Lung (tissue), 12 donors: ENCODE data around the gene RAC3. TPM values are rescaled to one million over a fixed set of nuclear protein-coding genes. Genes with fewer than 3 reads are reported as not detected.

Experiments
- ATAC-seq: fragments of 200-7000 bp; cut with Tn5 transposase; one replicate; pipeline ENCODE4 v1.9.1; 2020; ENCODE audit warnings: moderate number of reproducible peaks; ENCODE audit not compliant: insufficient read depth, low FRiP score
- DNase-seq, 3 donors: peaks; one replicate each; pipeline ENCODE4 v3.0.0-alpha.2; 2013 to 2017
- H3K27ac ChIP-seq, 2 donors: one replicate each; pipeline ENCODE4 v1.5.1; 2013; ENCODE audit warnings: mild to moderate bottlenecking in 2 of 2, moderate library complexity in 2 of 2, control low read depth in 1 of 2, inconsistent platforms in 1 of 2, low read depth in 1 of 2, low read length in 1 of 2
- H3K27me3 ChIP-seq, 3 donors: one replicate each; pipeline ENCODE4 v1.5.1; 2013; ENCODE audit warnings: low read length in 2 of 3; ENCODE audit not compliant: control insufficient read depth in 3 of 3, insufficient read depth in 3 of 3
- H3K36me3 ChIP-seq, 4 donors: one replicate each; pipeline ENCODE4 v1.5.1; 2013; ENCODE audit warnings: low read length in 4 of 4, mild to moderate bottlenecking in 1 of 4, moderate library complexity in 1 of 4; ENCODE audit not compliant: control insufficient read depth in 4 of 4, insufficient read depth in 4 of 4
- H3K4me1 ChIP-seq, 5 donors: one replicate each; pipeline ENCODE4 v1.5.1; 2013; ENCODE audit warnings: low read length in 5 of 5, mild to moderate bottlenecking in 2 of 5, moderate library complexity in 1 of 5; ENCODE audit not compliant: control insufficient read depth in 5 of 5, insufficient read depth in 5 of 5
- H3K4me3 ChIP-seq: one replicate; pipeline ENCODE4 v1.5.1; 2013; ENCODE audit warnings: mild to moderate bottlenecking, control low read depth, moderate library complexity
- H3K9ac ChIP-seq, 2 donors: one replicate each; pipeline ENCODE4 v1.5.1; 2013; ENCODE audit warnings: low read length in 2 of 2, control low read depth in 1 of 2; ENCODE audit not compliant: insufficient read depth in 1 of 2
- H3K9me3 ChIP-seq, 4 donors: one replicate each; pipeline ENCODE4 v1.5.1; 2013; ENCODE audit warnings: low read length in 3 of 4, mild to moderate bottlenecking in 1 of 4, moderate library complexity in 1 of 4; ENCODE audit not compliant: control insufficient read depth in 4 of 4, insufficient read depth in 3 of 4
- CTCF ChIP-seq: IDR thresholded peaks from 2 replicates; pipeline ENCODE4 v1.5.1; 2012; ENCODE audit warnings: mild to moderate bottlenecking; ENCODE audit errors: control extremely low read depth, extremely low read depth
- WGBS, 2 donors: extraction: QIAGEN DNeasy Blood & Tissue Kit; methylation state at CpG; one replicate each; pipeline ENCODE4 v1.1.7; 2013; 5-methylcytosine and 5-hydroxymethylcytosine counted together
- polyA plus RNA-seq, 2 donors: library from polyadenylated mRNA; stranded (reverse); fragments of 200-250 nt; gene quantifications; one replicate each; pipeline ENCODE4 v1.2.1, GENCODE V29; 2013
- total RNA-seq, 2 donors: library from RNA; depleted of rRNA in 1 of 2; stranded (reverse); fragments of >200 nt in 1 of 2; gene quantifications; one replicate each; pipeline ENCODE4 v1.2.1, GENCODE V29; 2014 to 2021
- donor health status: control.
- donor health status: control.
- donor health status: Bipolar disorder and iron deficiency.
- donor health status: healthy.
- donor health status: DM: yes; HTN: yes; CAD: no.

The RAC3 gene
- total and polyA plus RNA-seq, 4 donors, result 6.0 to 8.3 (median 8.1) TPM

- TF ChIP-seq CTCF, result no peak
- ATAC-seq (no peak), DNase-seq (no peak)
- WGBS, 2 donors, result 89 to 91% methylated on average over 24 of the region's 24 CpGs
- Histone ChIP-seq H3K9me3 (no peaks in the 10 kb centered on the region), H3K27me3 (no peaks in the 10 kb centered on the region), H3K4me3 (no peak overlapping the region), H3K27ac (no peak overlapping the region), H3K4me1 (peaks cover 0 to 19% (median 10%) of the 10 kb centered on the region in 5 donors), H3K9ac (no peak overlapping the region), H3K36me3 (peaks cover 2 to 66% (median 7%) of the 10 kb centered on the region in 4 donors)
These were observed 30.9 kb downstream of the RAC3 start for GRCh38 chr17:82062076-82062983.

GRCh38 chr17:82062984-82063368 is 31.5 kb downstream of the RAC3 start:
- ATAC-seq (no peak), DNase-seq (no peak)
- Histone ChIP-seq H3K27me3 (no peaks in the 10 kb centered on the region), H3K9ac (no peak overlapping the region), H3K9me3 (no peaks in the 10 kb centered on the region), H3K27ac (no peak overlapping the region), H3K4me3 (no peak overlapping the region), H3K4me1 (peaks cover 0 to 19% (median 10%) of the 10 kb centered on the region in 5 donors), H3K36me3 (peaks cover 0 to 60% (median 6%) of the 10 kb centered on the region in 4 donors)
- WGBS, 2 donors, result 90 to 92% methylated on average over 9 of the region's 9 CpGs
- TF ChIP-seq CTCF, result no peak

GRCh38 chr17:82063424-82064415 is 32.2 kb downstream of the RAC3 start:
- peaks cover 0 to 52% (median 6%) of the 10 kb centered on the region in 4 donors for H3K36me3 ChIP-seq
- no peak overlapping the region for H3K27ac ChIP-seq
- H3K4me3 ChIP-seq, result no peak overlapping the region
- ATAC-seq (no peak), DNase-seq (no peak)
- no peak overlapping the region for H3K9ac ChIP-seq
- WGBS, 2 donors, result 83 to 88% methylated on average over 20 of the region's 20 CpGs
- H3K9me3 ChIP-seq, result no peaks in the 10 kb centered on the region
- TF ChIP-seq CTCF, result no peak
- H3K4me1 ChIP-seq, result peaks cover 0 to 19% (median 10%) of the 10 kb centered on the region in 5 donors
- H3K27me3 ChIP-seq, result no peaks in the 10 kb centered on the region
